A549 treated with Mapracorat at 1 μM for 4 hours (cell line): ENCODE measurements around the gene OR2G2. TPM values are rescaled to one million over a fixed set of nuclear protein-coding genes. Genes with fewer than 3 reads are reported as not detected.

Experiments
- total RNA-seq: library from RNA; stranded (reverse); fragments of 200-300 nt; extraction: Qiagen RNA extraction; gene quantifications from 5 replicates; pipeline ENCODE4 v1.2.3, GENCODE V29; 2022

Gene OR2G2, protein sequence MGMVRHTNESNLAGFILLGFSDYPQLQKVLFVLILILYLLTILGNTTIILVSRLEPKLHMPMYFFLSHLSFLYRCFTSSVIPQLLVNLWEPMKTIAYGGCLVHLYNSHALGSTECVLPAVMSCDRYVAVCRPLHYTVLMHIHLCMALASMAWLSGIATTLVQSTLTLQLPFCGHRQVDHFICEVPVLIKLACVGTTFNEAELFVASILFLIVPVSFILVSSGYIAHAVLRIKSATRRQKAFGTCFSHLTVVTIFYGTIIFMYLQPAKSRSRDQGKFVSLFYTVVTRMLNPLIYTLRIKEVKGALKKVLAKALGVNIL
- not detected in 5 replicates for total RNA-seq

DNA sequence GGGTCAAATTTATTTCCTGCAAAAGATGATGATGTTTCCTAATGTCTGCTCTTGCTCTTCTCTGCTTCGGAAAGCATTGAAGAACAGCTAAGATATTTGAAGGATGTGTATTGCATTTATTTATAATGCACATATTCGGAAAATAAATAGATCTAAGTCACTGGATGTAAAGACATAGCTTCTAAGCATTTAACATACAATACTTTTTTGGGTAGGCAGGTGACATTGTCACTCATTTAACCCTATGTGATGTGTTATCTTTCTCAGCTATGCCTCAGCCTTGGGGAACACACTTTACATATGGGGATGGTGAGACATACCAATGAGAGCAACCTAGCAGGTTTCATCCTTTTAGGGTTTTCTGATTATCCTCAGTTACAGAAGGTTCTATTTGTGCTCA, at the start of gene OR2G2:
TSS of gene OR2G2 (plus strand) at position 301 of the 400 bp plus-strand sequence. CDS start at position 301, 0 bp downstream.

DNA sequence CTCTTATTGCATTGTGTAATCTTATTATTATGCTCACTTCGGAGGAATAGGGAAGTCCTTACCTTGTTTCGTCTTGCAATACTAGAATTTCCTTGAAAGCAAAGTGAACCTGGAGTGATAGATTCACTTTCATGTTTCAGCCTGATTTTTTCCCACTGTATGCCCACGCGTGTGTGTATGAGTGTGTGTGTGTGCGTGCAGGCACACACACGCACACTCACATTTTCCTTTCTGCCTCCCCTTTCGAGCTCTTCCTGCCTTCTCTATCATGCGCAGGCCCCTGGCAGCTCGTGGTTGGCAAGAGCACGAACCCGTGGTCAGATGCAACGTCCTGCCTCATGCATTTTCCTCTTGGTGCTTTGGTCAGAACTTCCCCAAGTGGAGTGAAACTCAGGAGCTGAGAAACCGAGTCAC, 39.4 kb upstream of the OR2G2 start, which contains the start of gene GCSAML:
TSS of gene GCSAML (plus strand) at position 366 of the 414 bp plus-strand sequence. CDS start 58 bp downstream, outside the sequence.

GRCh38 chr1:247605286-247605685, 17.1 kb downstream of the OR2G2 start, which contains the start of gene OR2G3:
TSS of gene OR2G3 (plus strand) at chr1:247605586. CDS start at chr1:247605586, 0 bp downstream.

Other genes with a start within 250 kb of the OR2G2 start
- gene NLRP3, start 172.2 kb upstream of the OR2G2 start, total RNA-seq, result not detected in 5 replicates
- not detected in 5 replicates for gene OR2B11, start 130.3 kb upstream of the OR2G2 start, total RNA-seq
- gene OR2C3, start 51.9 kb upstream of the OR2G2 start, total RNA-seq, result not detected in 5 replicates
- gene GCSAML, start 39.2 kb upstream of the OR2G2 start, total RNA-seq, result not detected in 5 replicates
- gene OR2G3, start 17.2 kb downstream of the OR2G2 start, total RNA-seq, result not detected in 5 replicates
- not detected in 5 replicates for gene OR13G1, start 91.4 kb downstream of the OR2G2 start, total RNA-seq
- gene OR6F1, start 128.3 kb downstream of the OR2G2 start, total RNA-seq, result not detected in 5 replicates
- not detected in 5 replicates for gene OR14K1, start 150.3 kb downstream of the OR2G2 start, total RNA-seq
- gene OR14A2, start 159.8 kb downstream of the OR2G2 start, total RNA-seq, result not detected in 5 replicates
- not detected in 5 replicates for gene OR1C1, start 172.2 kb downstream of the OR2G2 start, total RNA-seq
- not detected in 5 replicates for gene OR14A16, start 235.8 kb downstream of the OR2G2 start, total RNA-seq